Fibroblast of villous mesenchyme (primary cell): ENCODE data around the gene ANKRD44. TPM values are rescaled to one million over a fixed set of nuclear protein-coding genes. Genes with fewer than 3 reads are reported as not detected.
A peak's percentile ranks its signal among the peaks of the same experiment; 100 is the strongest.

Experiments used
- DNase-seq: peaks from one replicate; pipeline ENCODE4 v3.0.0-alpha.2; 2010; ENCODE audit warnings: low read depth
- H3K4me3 ChIP-seq: 2 replicates; pipeline ENCODE4 v1.5.1; 2011; ENCODE audit warnings: low read depth, mild to moderate bottlenecking, low read length
- CTCF ChIP-seq: IDR thresholded peaks from 2 replicates; pipeline ENCODE4 v1.5.1; 2012; ENCODE audit warnings: low read depth, mild to moderate bottlenecking, low read length; ENCODE audit not compliant: insufficient read depth
- total RNA-seq: library from RNA; depleted of rRNA; stranded (reverse); fragments of >200 nt; gene quantifications from 2 replicates; pipeline ENCODE4 v1.2.3, GENCODE V29; 2012

The ANKRD44 gene
- total RNA-seq, 1 donor: 3.9 TPM

- peak overlapping the region; percentile 72 for H3K4me3 ChIP-seq
- no peak for TF ChIP-seq CTCF
- DNase-seq: no peak
These were observed 819 bp downstream of the ANKRD44 start for GRCh38 chr2:197309691-197310231.

- TF ChIP-seq CTCF: no peak
- DNase-seq: no peak
- H3K4me3 ChIP-seq: peak overlapping the region; percentile 72
These were observed 1.4 kb downstream of the ANKRD44 start for GRCh38 chr2:197308996-197309690.

DNA sequence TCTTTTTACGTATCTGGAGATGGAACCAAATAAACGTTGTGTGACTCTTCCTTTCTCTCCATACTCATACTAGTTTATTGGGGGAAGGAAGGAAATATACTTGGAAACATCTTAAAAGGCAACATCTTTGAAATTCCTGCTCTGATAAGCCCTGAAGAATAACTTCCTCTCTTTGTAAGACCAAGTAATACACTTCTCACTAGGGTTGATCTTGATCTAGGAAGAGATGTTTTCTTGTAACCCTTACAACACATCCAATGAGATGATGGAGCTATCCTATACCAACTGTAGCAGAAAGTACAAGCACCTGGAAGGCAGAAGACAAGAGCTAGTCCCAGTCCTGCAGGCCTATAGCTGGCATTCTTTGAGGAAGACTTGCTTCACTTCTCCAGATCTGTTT is 2.0 kb downstream of the ANKRD44 start:
- H3K4me3 ChIP-seq: no peak overlapping the region
- TF ChIP-seq CTCF: no peak
- DNase-seq: no peak

DNA sequence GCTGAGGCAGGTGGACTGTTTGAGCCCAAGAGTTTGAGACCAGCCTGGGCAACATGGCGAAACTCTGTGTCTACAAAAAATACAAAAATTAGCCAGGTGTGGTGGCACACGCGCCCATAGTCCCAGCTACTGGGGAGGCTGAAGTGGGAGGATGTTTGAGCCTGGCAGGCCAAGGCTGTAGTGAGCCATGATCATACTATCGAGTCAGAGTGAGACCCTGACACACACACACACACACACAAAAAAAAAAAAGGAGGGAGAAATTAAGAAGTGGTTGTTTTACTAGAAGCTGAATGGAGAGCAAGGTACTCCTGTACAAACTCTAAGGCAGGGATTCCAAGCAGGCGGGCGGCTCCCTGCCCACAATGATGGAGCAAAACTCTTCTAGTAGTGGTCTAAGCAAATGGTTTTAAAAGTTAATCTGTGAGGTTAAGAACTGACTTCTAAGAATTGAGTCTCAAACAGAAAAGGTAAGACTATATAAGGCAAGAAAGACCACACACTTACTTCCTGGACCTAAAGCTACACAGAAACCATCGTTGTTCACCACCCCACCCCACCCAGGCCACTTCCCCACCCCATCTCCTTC is 2.6 kb downstream of the ANKRD44 start:
- H3K4me3 ChIP-seq: no peak overlapping the region
- TF ChIP-seq CTCF: no peak
- DNase-seq: no peak

GRCh38 chr2:197307236-197307932 is 3.2 kb downstream of the ANKRD44 start:
- no peak overlapping the region for H3K4me3 ChIP-seq
- TF ChIP-seq CTCF: no peak
- DNase-seq: no peak

DNA sequence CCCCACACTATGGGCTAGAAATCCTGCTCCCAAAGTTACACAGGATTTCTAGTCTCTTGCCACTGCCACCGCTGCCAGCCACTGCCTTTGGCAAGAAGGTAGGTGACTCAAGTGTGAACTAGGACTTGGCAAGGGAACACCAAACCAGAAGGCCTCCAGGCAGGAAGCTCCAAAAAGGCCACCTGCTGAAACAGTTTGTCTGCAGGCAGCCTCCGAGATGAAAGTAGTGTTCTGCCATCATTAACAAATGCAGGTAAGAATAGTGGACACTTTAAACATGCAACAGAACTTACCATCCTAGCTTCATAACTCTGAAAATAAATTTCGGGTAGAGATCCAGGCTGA is 3.9 kb downstream of the ANKRD44 start:
- no peak for TF ChIP-seq CTCF
- H3K4me3 ChIP-seq: no peak overlapping the region
- no peak for DNase-seq
